H1 (cell line): Measurements from ENCODE around the gene CTH. TPM values are rescaled to one million over a fixed set of nuclear protein-coding genes. Genes with fewer than 3 reads are reported as not detected.

Experiments used
- CTCF ChIA-PET: fragments of 300-600 bp; sonication (Branson Sonifier 250); formaldehyde crosslinking; loops from one replicate; lab custom pipeline; 2021; ENCODE audit not compliant: partially characterized antibody; lab: Charles Lee
- POLR2A ChIA-PET: fragments of 300-600 bp; sonication (Branson Sonifier 250); formaldehyde crosslinking; loops from one replicate; lab custom pipeline; 2021; ENCODE audit warnings: inconsistent platforms; ENCODE audit not compliant: partially characterized antibody; lab: Charles Lee
- DNase-seq, 2 experiments: peaks; one replicate each; pipeline versions ENCODE4 v3.0.0 to v3.0.0-alpha.2; 2010 to 2022; ENCODE audit warnings: low spot score in 2 of 2, low read depth in 1 of 2, mixed read lengths in 1 of 2
- FAIRE-seq: peaks from 2 replicates; lab custom pipeline; 2011; peaks lifted over from hg19 to GRCh38; lab: Jason Lieb, UNC
- H2AFZ ChIP-seq: 2 replicates; pipeline ENCODE4 v1.8.1; 2012; ENCODE audit warnings: low read length, inconsistent platforms
- H2AK5ac ChIP-seq: 2 replicates; pipeline ENCODE4 v1.6.1; 2013; ENCODE audit warnings: low read depth, low read length
- H2BK120ac ChIP-seq: replicated peaks from 2 replicates; pipeline ENCODE3; 2013; ENCODE audit warnings: low read depth, low read length, inconsistent platforms
- H2BK12ac ChIP-seq: 2 replicates; pipeline ENCODE4 v1.6.1; 2013; ENCODE audit warnings: low read depth, low read length
- H2BK15ac ChIP-seq: 2 replicates; pipeline ENCODE4 v1.6.1; 2013; ENCODE audit warnings: low read length
- H2BK20ac ChIP-seq: 2 replicates; pipeline ENCODE4 v1.6.1; 2013; ENCODE audit warnings: low read length
- H2BK5ac ChIP-seq: 2 replicates; pipeline ENCODE4 v1.6.1; 2013; ENCODE audit warnings: low read depth, low read length
- H3K14ac ChIP-seq: 2 replicates; pipeline ENCODE4 v1.6.1; 2013; ENCODE audit warnings: inconsistent platforms; ENCODE audit not compliant: insufficient read length
- H3K18ac ChIP-seq: 2 replicates; pipeline ENCODE4 v1.6.1; 2013; ENCODE audit warnings: low read length; ENCODE audit errors: extremely low read depth
- H3K23ac ChIP-seq: 2 replicates; pipeline ENCODE4 v1.6.1; 2013; ENCODE audit warnings: inconsistent platforms; ENCODE audit not compliant: insufficient read length
- H3K23me2 ChIP-seq: 2 replicates; pipeline ENCODE4 v1.6.1; 2013; ENCODE audit warnings: low read depth, low read length
- H3K27ac ChIP-seq: 2 replicates; pipeline ENCODE4 v1.6.1; 2011; ENCODE audit warnings: low read depth, low read length, inconsistent platforms
- H3K27me3 ChIP-seq, 4 experiments: replicated peaks in 1 of 4; 1 replicate in 1 of 4; 2 replicates in 3 of 4; pipeline versions ENCODE4 v1.6.1 to v1.8.1; 2011 to 2013; ENCODE audit warnings: low read length in 3 of 4, mild to moderate bottlenecking in 3 of 4, inconsistent platforms in 2 of 4, mixed read lengths in 2 of 4, moderate library complexity in 1 of 4; ENCODE audit not compliant: control insufficient read depth in 3 of 4, insufficient read depth in 3 of 4; ENCODE audit errors: extremely low read depth in 1 of 4
- H3K36me3 ChIP-seq, 4 experiments: 2 replicates each; pipeline versions ENCODE4 v1.6.1 to v1.8.1; 2011 to 2013; ENCODE audit warnings: mild to moderate bottlenecking in 4 of 4, low read length in 3 of 4, moderate library complexity in 2 of 4, control low read depth in 1 of 4, inconsistent platforms in 1 of 4; ENCODE audit not compliant: insufficient read depth in 4 of 4, control insufficient read depth in 2 of 4
- H3K4ac ChIP-seq: replicated peaks from 2 replicates; pipeline ENCODE3; 2013; ENCODE audit warnings: low read length, low read depth, mixed read lengths, inconsistent platforms; ENCODE audit not compliant: insufficient read length
- H3K4me1 ChIP-seq, 4 experiments: replicated peaks in 1 of 4; 1 replicate in 1 of 4; 2 replicates in 3 of 4; pipeline versions ENCODE4 v1.6.1 to v1.8.1; 2011 to 2013; ENCODE audit warnings: low read length in 3 of 4, inconsistent platforms in 2 of 4, mixed read lengths in 1 of 4; ENCODE audit not compliant: insufficient read depth in 4 of 4, control insufficient read depth in 3 of 4
- H3K4me2 ChIP-seq, 2 experiments: 2 replicates each; pipeline versions ENCODE4 v1.6.1 to v1.8.1; 2011 to 2013; ENCODE audit warnings: low read depth in 2 of 2, low read length in 2 of 2, control low read depth in 1 of 2, inconsistent platforms in 1 of 2, mild to moderate bottlenecking in 1 of 2; ENCODE audit not compliant: insufficient read depth in 1 of 2
- H3K4me3 ChIP-seq, 4 experiments: fragments of 200-600, 300-600 bp in 1 of 4; sonication (generic), shearing (Covaris generic), sonication (Bioruptor Twin) in 1 of 4; 2 replicates each; pipeline versions ENCODE4 v1.5.1 to v1.8.1; 2011 to 2016; ENCODE audit warnings: low read length in 4 of 4, low read depth in 3 of 4, control low read depth in 2 of 4, inconsistent platforms in 2 of 4, mild to moderate bottlenecking in 2 of 4, mixed read lengths in 1 of 4, moderate library complexity in 1 of 4; ENCODE audit not compliant: insufficient read depth in 2 of 4; ENCODE audit errors: extremely low read depth in 1 of 4
- H3K56ac ChIP-seq: replicated peaks from 2 replicates; pipeline ENCODE3; 2013; ENCODE audit warnings: low read depth, mild to moderate bottlenecking, mixed read lengths, low read length, inconsistent platforms; ENCODE audit not compliant: insufficient read length
- H3K79me1 ChIP-seq: 2 replicates; pipeline ENCODE4 v1.6.1; 2013; ENCODE audit warnings: low read depth, low read length, control low read depth
- H3K79me2 ChIP-seq, 2 experiments: 2 replicates each; pipeline versions ENCODE4 v1.6.1 to v1.8.1; 2012 to 2013; ENCODE audit warnings: low read length in 2 of 2, mild to moderate bottlenecking in 2 of 2, inconsistent platforms in 1 of 2; ENCODE audit not compliant: insufficient read depth in 2 of 2, control insufficient read depth in 1 of 2
- H3K9ac ChIP-seq, 4 experiments: replicated peaks in 1 of 4; 1 replicate in 1 of 4; 2 replicates in 3 of 4; pipeline versions ENCODE4 v1.6.1 to v1.8.1; 2011 to 2013; ENCODE audit warnings: low read depth in 3 of 4, low read length in 3 of 4, control low read depth in 2 of 4, mild to moderate bottlenecking in 2 of 4, moderate library complexity in 2 of 4, inconsistent platforms in 1 of 4; ENCODE audit errors: extremely low read depth in 1 of 4
- H3K9me3 ChIP-seq, 2 experiments: 2 replicates each; pipeline versions ENCODE4 v1.6.1 to v1.8.1; 2012 to 2013; ENCODE audit warnings: mild to moderate bottlenecking in 2 of 2, moderate library complexity in 2 of 2, control low read depth in 1 of 2, inconsistent platforms in 1 of 2, low read depth in 1 of 2, low read length in 1 of 2, mixed read lengths in 1 of 2; ENCODE audit not compliant: insufficient read depth in 2 of 2
- H4K20me1 ChIP-seq, 2 experiments: replicated peaks in 1 of 2; 2 replicates each; pipeline versions ENCODE3 to v1.8.1; 2011 to 2013; ENCODE audit warnings: inconsistent platforms in 2 of 2, low read length in 2 of 2, mild to moderate bottlenecking in 1 of 2; ENCODE audit not compliant: insufficient read depth in 2 of 2, control insufficient read depth in 1 of 2
- H4K5ac ChIP-seq: 2 replicates; pipeline ENCODE4 v1.6.1; 2013; ENCODE audit warnings: low read length, low read depth, mixed read lengths, inconsistent platforms; ENCODE audit not compliant: insufficient read length
- H4K8ac ChIP-seq: 2 replicates; pipeline ENCODE4 v1.8.0; 2013; ENCODE audit warnings: mild to moderate bottlenecking, moderate library complexity, low read length, inconsistent platforms; ENCODE audit not compliant: insufficient read depth; ENCODE audit errors: extremely low read depth
- H4K91ac ChIP-seq: replicated peaks from 2 replicates; pipeline ENCODE3; 2013; ENCODE audit warnings: low read length, mixed read lengths, inconsistent platforms; ENCODE audit not compliant: insufficient read length
- PHF8 ChIP-seq: fragments of 200-600 bp; sonication (generic); conservative IDR thresholded peaks from 2 replicates; pipeline ENCODE4 v1.7.1; 2012; ENCODE audit warnings: low read depth, mild to moderate bottlenecking, inconsistent platforms, low read length, moderate library complexity
- RXRA ChIP-seq: IDR thresholded peaks from 2 replicates; pipeline ENCODE4 v1.6.1; 2011; ENCODE audit warnings: low read depth, mild to moderate bottlenecking, low read length, moderate library complexity; ENCODE audit not compliant: insufficient read depth
- SIN3A ChIP-seq, 2 experiments: IDR thresholded peaks in 1 of 2; conservative IDR thresholded peaks in 1 of 2; 2 replicates each; pipeline ENCODE4 v1.6.1; 2011 to 2012; ENCODE audit warnings: low read length in 2 of 2, improper control_type of control experiment in 1 of 2, low read depth in 1 of 2, mild to moderate bottlenecking in 1 of 2
- WGBS, 2 experiments: shearing (Covaris generic) in 1 of 2; methylation state at CpG; one replicate each; pipeline versions ENCODE4 v1.1.6 to v1.1.7; 2013 to 2015; ENCODE audit warnings: low lambda C conversion rate in 2 of 2, mixed read lengths in 2 of 2, inconsistent platforms in 1 of 2, low coverage in 1 of 2, missing lambda C conversion rate in 1 of 2; ENCODE audit not compliant: insufficient replicate concordance in 2 of 2, insufficient coverage in 1 of 2, insufficient read length in 1 of 2; ENCODE audit errors: extremely low coverage in 1 of 2, missing lambda C conversion rate in 1 of 2; 5-methylcytosine and 5-hydroxymethylcytosine counted together
- polyA plus RNA-seq, 7 experiments: library from polyadenylated mRNA; depleted of rRNA in 3 of 7; stranded (reverse) in 5 of 7; unstranded in 2 of 7; fragments of >200 nt in 5 of 7; fragments of 200-250 nt in 2 of 7; gene quantifications; 1 replicate in 5 of 7; 2 replicates in 1 of 7; 4 replicates in 1 of 7; pipeline versions ENCODE4 v1.2.1 to v1.2.3, GENCODE V29; 2011 to 2013; ENCODE audit warnings: missing spikeins in 2 of 7, mixed read lengths in 2 of 7
- total RNA-seq: library from RNA; stranded (reverse); fragmentation: NEBNext Ultra II Directional; extraction: Animal tissue kit (Norgen Biotek cat#: 25700); gene quantifications from 2 replicates; pipeline ENCODE4 v1.2.1, GENCODE V29; 2021
- TF ChIP-seq, protein P1 (sequence below), 3 experiments: IDR thresholded peaks; 1 replicate in 2 of 3; 2 replicates in 1 of 3; pipeline versions ENCODE4 v1.5.1 to v1.6.1; 2011; ENCODE audit warnings: low read length in 3 of 3, mild to moderate bottlenecking in 3 of 3, inconsistent platforms in 2 of 3, low read depth in 1 of 3, moderate library complexity in 1 of 3; ENCODE audit not compliant: insufficient read depth in 1 of 3; ENCODE audit errors: control extremely low read depth in 1 of 3
- TF ChIP-seq, protein P2 (sequence below): IDR thresholded peaks from 2 replicates; pipeline ENCODE4 v1.6.1; 2011; ENCODE audit warnings: low read length, improper control_type of control experiment
- TF ChIP-seq, protein P3 (sequence below): IDR thresholded peaks from 2 replicates; pipeline ENCODE4 v1.6.1; 2012; ENCODE audit warnings: inconsistent platforms

The CTH gene
- total and polyA plus RNA-seq, 2 of the 8 experiments (the other 6 are each of a cell fraction or from before 2014, with no cell fraction given): 31.7 to 33.2 TPM

DNA sequence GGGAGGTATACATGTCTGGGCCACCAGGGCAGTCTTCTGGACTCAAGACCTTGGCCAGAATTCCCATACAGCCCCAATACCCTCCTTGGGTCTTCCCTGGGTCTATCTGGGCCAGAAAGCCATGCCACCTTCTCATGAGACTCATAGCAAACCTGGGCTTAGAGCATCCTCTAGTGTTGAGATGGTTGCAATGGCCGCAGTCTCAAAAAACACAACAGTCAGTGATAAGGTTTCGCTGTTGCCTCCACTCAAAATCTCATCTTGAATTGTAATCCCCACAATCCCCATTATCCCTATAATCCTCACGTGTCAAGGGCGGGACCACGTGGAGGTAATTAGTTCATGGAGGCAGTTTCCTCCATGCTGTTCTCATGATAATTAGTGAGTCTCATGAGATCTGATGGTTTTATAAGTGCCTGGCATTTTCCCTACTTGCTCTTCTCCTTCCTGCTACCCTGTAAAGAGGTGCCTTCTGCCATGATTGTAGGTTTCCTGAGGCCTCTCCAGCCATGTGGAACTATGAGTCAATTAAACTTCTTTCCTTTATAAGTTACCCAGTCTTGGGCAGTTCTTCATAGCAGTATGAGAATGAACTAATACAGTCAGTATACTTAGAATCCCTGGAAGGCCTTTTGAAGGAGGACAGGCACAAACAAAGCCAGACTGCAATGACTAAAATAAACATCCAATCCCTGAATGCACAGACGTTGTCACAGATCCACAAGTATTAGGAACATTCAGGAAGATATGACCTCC lies 77.0 kb downstream of the CTH start:
- Histone ChIP-seq H2BK12ac (no peak overlapping the region), H3K4ac (no peak overlapping the region), H3K36me3 (no peaks in the 10 kb centered on the region), H3K4me3 (no peak overlapping the region), H3K23ac (no peak overlapping the region), H4K5ac (no peak overlapping the region), H3K27me3 (no peaks in the 10 kb centered on the region), H3K79me2 (no peaks in the 10 kb centered on the region), H3K14ac (no peak overlapping the region), H3K4me1 (no peaks in the 10 kb centered on the region), H3K23me2 (no peaks in the 10 kb centered on the region; the same call in 1 of the 2 replicates), H2BK120ac (no peak overlapping the region), H4K20me1 (no peaks in the 10 kb centered on the region), H4K91ac (no peak overlapping the region), H3K9ac (no peak overlapping the region), H2BK20ac (no peak overlapping the region), H3K27ac (no peak overlapping the region), H3K9me3 (no peaks in the 10 kb centered on the region), H3K18ac (no peak overlapping the region), H2BK5ac (0 out of 2 replicates have a peak overlapping the region, but pooled peaks have one; percentile 5), H3K4me2 (no peak overlapping the region), H4K8ac (no peak overlapping the region), H3K79me1 (no peaks in the 10 kb centered on the region), H2BK15ac (no peak overlapping the region; the same call in 1 of the 2 replicates), H3K56ac (no peak overlapping the region), H2AK5ac (no peak overlapping the region), H2AFZ (peak overlapping the region; percentile 89)
- DNase-seq (peak; percentile 23 to 63), FAIRE-seq (peak; percentile 77)
- 33% methylated on average over 6 of the region's 6 CpGs; no CpG with 5 or more reads in 1 of the 2 experiments for WGBS, 2 experiments
- ChIA-PET POLR2A (interaction anchor here (1.2 to 1.6 kb wide), 2 partner anchors 12 to 46 kb away, joined by 3 to 6 read pairs; no protein-coding TSS in a partner anchor), CTCF (interaction anchor here (0.9 to 1.7 kb wide), 13 partner anchors 11 to 445 kb away, joined by 3 to 9 read pairs (median 5); no protein-coding TSS in a partner anchor)
- TF ChIP-seq RXRA (0 out of 2 replicates have a peak, but pooled peaks have one; percentile 19), PHF8 (no peak), SIN3A (conservative IDR thresholded peaks at IDR 0.05 in 1 of 2, IDR thresholded peaks at IDR 0.05 in 1 of 2; ENCODE audit: low read depth in 1 of 2, low read length in 2 of 2) (no peak)
- TF ChIP-seq, protein P1, sequence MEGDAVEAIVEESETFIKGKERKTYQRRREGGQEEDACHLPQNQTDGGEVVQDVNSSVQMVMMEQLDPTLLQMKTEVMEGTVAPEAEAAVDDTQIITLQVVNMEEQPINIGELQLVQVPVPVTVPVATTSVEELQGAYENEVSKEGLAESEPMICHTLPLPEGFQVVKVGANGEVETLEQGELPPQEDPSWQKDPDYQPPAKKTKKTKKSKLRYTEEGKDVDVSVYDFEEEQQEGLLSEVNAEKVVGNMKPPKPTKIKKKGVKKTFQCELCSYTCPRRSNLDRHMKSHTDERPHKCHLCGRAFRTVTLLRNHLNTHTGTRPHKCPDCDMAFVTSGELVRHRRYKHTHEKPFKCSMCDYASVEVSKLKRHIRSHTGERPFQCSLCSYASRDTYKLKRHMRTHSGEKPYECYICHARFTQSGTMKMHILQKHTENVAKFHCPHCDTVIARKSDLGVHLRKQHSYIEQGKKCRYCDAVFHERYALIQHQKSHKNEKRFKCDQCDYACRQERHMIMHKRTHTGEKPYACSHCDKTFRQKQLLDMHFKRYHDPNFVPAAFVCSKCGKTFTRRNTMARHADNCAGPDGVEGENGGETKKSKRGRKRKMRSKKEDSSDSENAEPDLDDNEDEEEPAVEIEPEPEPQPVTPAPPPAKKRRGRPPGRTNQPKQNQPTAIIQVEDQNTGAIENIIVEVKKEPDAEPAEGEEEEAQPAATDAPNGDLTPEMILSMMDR (IDR thresholded peaks at IDR 0.05; ENCODE audit: control extremely low read depth in 1 of 3, insufficient read depth in 1 of 3, low read depth in 1 of 3, low read length in 3 of 3): peak; percentile 49 to 99 (median 92)
- TF ChIP-seq, protein P2, sequence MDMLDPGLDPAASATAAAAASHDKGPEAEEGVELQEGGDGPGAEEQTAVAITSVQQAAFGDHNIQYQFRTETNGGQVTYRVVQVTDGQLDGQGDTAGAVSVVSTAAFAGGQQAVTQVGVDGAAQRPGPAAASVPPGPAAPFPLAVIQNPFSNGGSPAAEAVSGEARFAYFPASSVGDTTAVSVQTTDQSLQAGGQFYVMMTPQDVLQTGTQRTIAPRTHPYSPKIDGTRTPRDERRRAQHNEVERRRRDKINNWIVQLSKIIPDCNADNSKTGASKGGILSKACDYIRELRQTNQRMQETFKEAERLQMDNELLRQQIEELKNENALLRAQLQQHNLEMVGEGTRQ: 0 out of 2 replicates have a peak, but pooled peaks have one; percentile 4
- TF ChIP-seq, protein P3, sequence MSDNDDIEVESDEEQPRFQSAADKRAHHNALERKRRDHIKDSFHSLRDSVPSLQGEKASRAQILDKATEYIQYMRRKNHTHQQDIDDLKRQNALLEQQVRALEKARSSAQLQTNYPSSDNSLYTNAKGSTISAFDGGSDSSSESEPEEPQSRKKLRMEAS: peak; percentile 30; the same call in 1 of the 2 replicates
